ENCODE results near the gene CLDN18.

CLDN18 gene

GRCh38 chr3:138009476-138010272 lies at the start of gene CLDN18:
TSS of gene CLDN18 (plus strand) at chr3:138010165. CDS start at chr3:138010226, 61 bp downstream.
- DNase-seq (ENCODE audit: low read depth in 2 of 2) = no peak

- DNase-seq (ENCODE audit: low read depth in 2 of 2) = no peak
These were observed 47.7 kb upstream of the CLDN18 start for GRCh38 chr3:137962251-137962650.

- DNase-seq (ENCODE audit: low read depth in 2 of 2) = no peak
These were observed 46.5 kb upstream of the CLDN18 start for GRCh38 chr3:137963463-137963862.

- peak; percentile 27 to 41 for DNase-seq (ENCODE audit: low read depth in 2 of 2)
These were observed 38.8 kb upstream of the CLDN18 start for GRCh38 chr3:137970914-137971831.

- no peak for DNase-seq (ENCODE audit: low read depth in 2 of 2)
These were observed 37.6 kb upstream of the CLDN18 start for GRCh38 chr3:137972396-137972795.

GRCh38 chr3:137978328-137978727 lies 31.6 kb upstream of the CLDN18 start:
- DNase-seq (ENCODE audit: low read depth in 2 of 2) = no peak

GRCh38 chr3:137987723-137988122 lies 22.2 kb upstream of the CLDN18 start:
- DNase-seq (ENCODE audit: low read depth in 2 of 2) = no peak

GRCh38 chr3:137988152-137988551 lies 21.8 kb upstream of the CLDN18 start:
- DNase-seq (ENCODE audit: low read depth in 2 of 2) = no peak

GRCh38 chr3:137988982-137989381 lies 21.0 kb upstream of the CLDN18 start:
- DNase-seq (ENCODE audit: low read depth in 2 of 2) = no peak

GRCh38 chr3:137990427-137990826 lies 19.5 kb upstream of the CLDN18 start:
- DNase-seq (ENCODE audit: low read depth in 2 of 2) = no peak

- DNase-seq (ENCODE audit: low read depth in 2 of 2) = no peak
These were observed 17.4 kb upstream of the CLDN18 start for GRCh38 chr3:137992592-137992991.

- DNase-seq (ENCODE audit: low read depth in 2 of 2) = no peak
These were observed 11.6 kb upstream of the CLDN18 start for GRCh38 chr3:137998121-137999042.

GRCh38 chr3:138003069-138003468 lies 6.9 kb upstream of the CLDN18 start:
- no peak for DNase-seq (ENCODE audit: low read depth in 2 of 2)

GRCh38 chr3:138005627-138006026 lies 4.3 kb upstream of the CLDN18 start:
- DNase-seq (ENCODE audit: low read depth in 2 of 2) = no peak

- no peak for DNase-seq (ENCODE audit: low read depth in 2 of 2)
These were observed 2.1 kb upstream of the CLDN18 start for GRCh38 chr3:138007898-138008297.

- no peak for DNase-seq (ENCODE audit: low read depth in 2 of 2)
These were observed 267 bp downstream of the CLDN18 start for GRCh38 chr3:138010273-138010590.

- no peak for DNase-seq (ENCODE audit: low read depth in 2 of 2)
These were observed 1.8 kb downstream of the CLDN18 start for GRCh38 chr3:138011722-138012121.

GRCh38 chr3:138012526-138012925 lies 2.6 kb downstream of the CLDN18 start:
- DNase-seq (ENCODE audit: low read depth in 2 of 2) = no peak

GRCh38 chr3:138016065-138016464 lies 6.1 kb downstream of the CLDN18 start:
- no peak for DNase-seq (ENCODE audit: low read depth in 2 of 2)

- no peak for DNase-seq (ENCODE audit: low read depth in 2 of 2)
These were observed 9.5 kb downstream of the CLDN18 start for GRCh38 chr3:138019281-138020069.

- no peak for DNase-seq (ENCODE audit: low read depth in 2 of 2)
These were observed 13.8 kb downstream of the CLDN18 start for GRCh38 chr3:138023754-138024153.

Measured in stimulated activated CD4-positive, alpha-beta T cell treated with anti-CD3 and anti-CD28 coated beads, Interleukin-15, amount 100 ng/mL, for 48 hours (primary cell).